Measurements from ENCODE around the gene SLC7A6. TPM values are rescaled to one million over a fixed set of nuclear protein-coding genes. Genes with fewer than 3 reads are reported as not detected.

The SLC7A6 gene
- total and polyA plus RNA-seq, 3 experiments from 2014 or later, result 18.7 to 94.9 (median 91.2) TPM

DNA sequence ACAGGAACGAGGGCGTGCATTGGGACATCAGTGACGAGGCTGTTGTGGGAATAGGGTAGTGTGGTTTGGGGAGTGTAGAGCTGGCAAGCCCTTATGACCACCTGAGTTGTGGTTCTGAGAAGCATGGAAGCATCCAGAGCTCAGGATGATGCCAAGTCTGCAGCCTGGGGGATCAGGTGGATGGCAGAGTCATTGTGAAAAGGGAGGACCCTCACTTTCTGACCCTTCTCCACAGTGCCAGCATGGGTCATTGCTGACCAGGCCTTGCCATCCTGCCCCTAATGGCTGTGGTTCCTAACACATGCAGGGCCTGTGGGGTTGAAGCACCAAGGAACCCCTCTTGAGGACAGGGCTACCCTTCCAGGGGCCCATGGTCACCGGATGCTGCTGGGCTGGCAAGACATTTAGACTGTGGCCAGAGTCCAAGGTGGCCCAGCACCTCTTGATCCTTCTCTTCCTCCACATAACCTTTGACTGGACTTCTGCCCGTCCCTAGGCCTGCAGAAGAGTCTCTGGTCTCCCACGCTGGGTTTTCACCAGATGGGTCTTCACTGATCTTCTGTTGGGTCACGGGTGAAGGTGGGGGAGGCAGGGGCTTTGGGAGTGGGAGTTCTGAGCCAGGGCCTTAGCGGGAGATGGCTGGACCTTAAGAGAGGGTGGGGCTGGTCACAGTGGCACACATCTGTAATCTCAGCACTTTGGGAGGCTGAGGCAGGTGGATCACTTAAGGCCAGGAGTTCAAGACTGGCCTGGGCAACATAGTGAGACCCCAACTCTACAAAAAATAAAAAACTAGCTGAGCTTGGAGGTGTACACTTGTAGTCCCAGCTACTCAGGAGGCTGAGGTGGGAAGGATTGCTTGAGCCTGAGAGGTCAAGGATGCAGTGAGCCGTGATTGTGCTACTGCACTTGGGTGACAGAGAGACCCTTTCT, 21.1 kb upstream of the SLC7A6 start:
- DNase-seq, result no peak
- Histone ChIP-seq H3K4me3 (ENCODE audit: low read length) (no peak overlapping the region), H3K4me1 (ENCODE audit: insufficient read depth, low read length) (peaks cover 35% of the 10 kb centered on the region), H3K9me3 (ENCODE audit: low read length) (no peaks in the 10 kb centered on the region), H3K27ac (ENCODE audit: low read depth, low read length) (no peak overlapping the region), H3K36me3 (ENCODE audit: insufficient read depth, low read length) (no peaks in the 10 kb centered on the region), H3K27me3 (ENCODE audit: insufficient read depth, low read length, poor library complexity, severe bottlenecking) (no peaks in the 10 kb centered on the region)
- Mint-ChIP-seq H3K4me3 (peak overlapping the region; percentile 28 to 98 (median 82)), H3K36me3 (peaks cover 0 to 6% (median 0%) of the 10 kb centered on the region in 3 donors), H3K27ac (peak overlapping the region in 1 of 8 donors; percentile 54), H3K27me3 (no peaks in the 10 kb centered on the region), H3K9me3 (no peaks in the 10 kb centered on the region), H3K4me1 (peaks cover 25 to 52% (median 28%) of the 10 kb centered on the region in 3 donors)
- ChIA-PET CTCF (interaction anchor here (0.7 to 5.5 kb wide), 5 partner anchors 17 to 86 kb away, joined by 3 to 42 read pairs (median 4); partner anchors contain the start of gene SLC7A6), POLR2A (interaction anchor here (0.7 kb wide), 1 partner anchor 359 kb away, joined by 4 read pairs; the partner anchor contains the start of gene NRN1L)

DNA sequence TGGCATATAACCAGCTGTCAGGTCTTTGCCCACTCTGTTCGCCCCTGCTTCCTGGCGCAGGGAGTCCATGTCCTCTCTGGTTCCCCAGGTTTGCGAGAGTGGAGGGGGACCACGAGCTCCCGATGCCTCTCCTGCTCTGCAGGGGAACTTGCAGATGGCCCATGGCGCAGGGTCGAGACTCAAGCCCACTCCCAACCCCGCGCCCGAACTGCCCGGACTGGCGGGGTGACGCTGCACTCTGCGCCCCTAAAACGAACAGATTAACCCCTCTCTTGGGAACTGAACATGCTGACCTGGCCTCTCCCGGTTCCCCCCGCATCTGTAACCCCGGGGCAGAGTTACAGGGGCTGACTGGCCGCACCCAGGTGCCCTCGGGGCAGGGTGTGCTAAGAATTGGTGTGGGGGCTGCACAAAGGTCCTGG, 19.8 kb upstream of the SLC7A6 start:
- peak overlapping the region; percentile 47 for H3K27ac ChIP-seq (ENCODE audit: low read depth, low read length)
- ChIA-PET POLR2A (interaction anchor here (0.7 to 1.7 kb wide), 6 partner anchors 17 to 1399 kb away, joined by 3 to 6 read pairs (median 4); partner anchors contain the start of genes NFATC3 and SLC7A6), CTCF (interaction anchor here (1.9 to 5.5 kb wide), 3 partner anchors 16 to 84 kb away, joined by 8 to 42 read pairs (median 18); partner anchors contain the start of gene SLC7A6)
- Mint-ChIP-seq H3K27ac (peak overlapping the region in 5 of 8 donors; percentile 72 to 90 (median 86)), H3K4me1 (peaks cover 19 to 44% (median 23%) of the 10 kb centered on the region in 3 donors), H3K36me3 (peaks cover 0 to 13% (median 0%) of the 10 kb centered on the region in 3 donors), H3K9me3 (no peaks in the 10 kb centered on the region), H3K27me3 (no peaks in the 10 kb centered on the region), H3K4me3 (peak overlapping the region; percentile 97 to 99 (median 98))
- peaks cover 23% of the 10 kb centered on the region for H3K4me1 ChIP-seq (ENCODE audit: insufficient read depth, low read length)
- H3K4me3 ChIP-seq (ENCODE audit: low read length), result peak overlapping the region; percentile 98
- H3K36me3 ChIP-seq (ENCODE audit: insufficient read depth, low read length), result no peaks in the 10 kb centered on the region
- DNase-seq, result no peak
- no peaks in the 10 kb centered on the region for H3K27me3 ChIP-seq (ENCODE audit: insufficient read depth, low read length, poor library complexity, severe bottlenecking)
- H3K9me3 ChIP-seq (ENCODE audit: low read length), result no peaks in the 10 kb centered on the region

DNA sequence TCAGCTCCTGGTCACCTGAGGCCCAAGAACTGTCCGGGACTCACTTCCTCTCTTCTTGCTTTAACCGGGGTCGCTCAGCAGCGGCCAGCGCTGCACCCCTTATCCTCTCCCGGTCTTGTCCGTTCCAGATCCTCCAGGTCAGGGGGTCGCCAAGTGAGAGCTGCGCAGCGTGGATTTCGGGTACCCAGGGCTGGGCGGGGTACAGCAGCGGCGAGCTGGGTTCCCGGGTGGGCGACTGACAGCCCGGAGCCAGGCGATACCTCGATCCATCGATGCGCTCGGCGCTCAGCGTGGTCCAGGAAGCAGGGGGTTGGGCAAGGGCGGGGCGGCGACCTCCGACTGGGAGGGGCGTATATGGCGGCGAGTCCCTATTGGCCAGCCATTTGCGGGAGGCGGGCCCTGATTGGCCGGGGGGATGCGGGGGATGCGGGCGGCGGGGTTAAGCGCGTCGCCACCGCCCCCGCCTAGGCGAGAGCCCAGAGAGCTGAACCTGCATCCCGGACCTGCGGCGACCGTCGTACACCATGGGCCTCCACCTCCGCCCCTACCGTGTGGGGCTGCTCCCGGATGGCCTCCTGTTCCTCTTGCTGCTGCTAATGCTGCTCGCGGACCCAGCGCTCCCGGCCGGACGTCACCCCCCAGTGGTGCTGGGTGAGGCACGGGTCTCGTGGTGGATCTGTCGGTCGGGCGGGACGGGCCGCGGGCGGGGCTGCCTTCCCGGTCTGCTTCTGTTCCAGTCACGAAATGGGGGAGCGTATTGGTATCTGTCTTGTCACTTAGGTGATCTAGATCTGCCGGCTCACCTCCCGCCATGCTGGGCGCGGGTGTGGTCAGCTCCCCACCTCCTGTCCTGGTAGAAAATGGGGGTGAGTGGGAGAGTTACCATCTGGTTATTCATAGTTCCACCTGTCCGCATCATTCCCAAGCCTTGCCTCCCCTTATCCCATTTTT, 19.1 kb upstream of the SLC7A6 start, which contains the start of gene PLA2G15:
PLA2G15 (plus strand) TSS at position 471 of the 951 bp plus-strand sequence; CDS start at position 525, 54 bp downstream.
- no peaks in the 10 kb centered on the region for H3K27me3 ChIP-seq (ENCODE audit: insufficient read depth, low read length, poor library complexity, severe bottlenecking)
- peaks cover 0 to 17% (median 0%) of the 10 kb centered on the region in 3 donors for H3K36me3 Mint-ChIP-seq
- no peaks in the 10 kb centered on the region for H3K36me3 ChIP-seq (ENCODE audit: insufficient read depth, low read length)
- H3K4me1 ChIP-seq (ENCODE audit: insufficient read depth, low read length), result peaks cover 19% of the 10 kb centered on the region
- peaks cover 19 to 38% (median 21%) of the 10 kb centered on the region in 3 donors for H3K4me1 Mint-ChIP-seq
- peak within 1 kb of the TSS; percentile 98 for H3K4me3 ChIP-seq (ENCODE audit: low read length)
- H3K9me3 Mint-ChIP-seq, result no peaks in the 10 kb centered on the region
- POLR2A ChIA-PET, result interaction anchor here (0.6 to 1.7 kb wide), 8 partner anchors 10 to 1399 kb away, joined by 3 to 6 read pairs (median 4); partner anchors contain the start of genes ESRP2, NFATC3 and SLC7A6
- peak within 1 kb of the TSS; percentile 57 for H3K27ac ChIP-seq (ENCODE audit: low read depth, low read length)
- CTCF ChIA-PET, result interaction anchor here (1.4 to 5.5 kb wide), 4 partner anchors 8 to 84 kb away, joined by 3 to 42 read pairs (median 13); partner anchors contain the start of gene SLC7A6
- no peaks in the 10 kb centered on the region for H3K27me3 Mint-ChIP-seq
- H3K4me3 Mint-ChIP-seq, result peak within 1 kb of the TSS; percentile 97 to 99 (median 98)
- no peaks in the 10 kb centered on the region for H3K9me3 ChIP-seq (ENCODE audit: low read length)
- peak; percentile 93 to 97 (median 95) for DNase-seq
- H3K27ac Mint-ChIP-seq, result peak within 1 kb of the TSS in 7 of 8 donors; percentile 72 to 90 (median 85)

DNA sequence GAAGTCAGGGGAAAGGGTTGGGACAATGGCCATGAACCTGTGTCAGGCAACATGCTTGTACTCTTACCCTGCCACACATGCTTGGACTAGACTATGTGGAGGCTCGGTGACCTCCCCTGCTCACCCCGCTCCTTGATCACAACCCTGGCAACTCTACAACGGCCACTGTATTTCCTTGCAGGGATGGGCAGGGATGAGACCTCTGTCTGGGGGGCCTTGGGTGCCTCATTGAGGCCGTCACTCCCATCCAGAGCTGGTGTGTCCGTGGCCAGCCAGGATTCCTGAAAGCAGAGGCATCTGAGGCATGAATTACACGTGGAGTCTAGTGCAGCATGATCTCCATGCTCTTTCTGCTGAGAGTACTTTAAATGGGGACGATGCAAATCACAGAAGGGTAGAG, 18.2 kb upstream of the SLC7A6 start:
- Histone ChIP-seq H3K27ac (ENCODE audit: low read depth, low read length) (no peak overlapping the region), H3K36me3 (ENCODE audit: insufficient read depth, low read length) (no peaks in the 10 kb centered on the region), H3K4me1 (ENCODE audit: insufficient read depth, low read length) (peaks cover 19% of the 10 kb centered on the region), H3K9me3 (ENCODE audit: low read length) (no peaks in the 10 kb centered on the region), H3K27me3 (ENCODE audit: insufficient read depth, low read length, poor library complexity, severe bottlenecking) (no peaks in the 10 kb centered on the region), H3K4me3 (ENCODE audit: low read length) (peak overlapping the region; percentile 98)
- ChIA-PET CTCF (interaction anchor here (1.4 to 5.5 kb wide), 4 partner anchors 9 to 83 kb away, joined by 3 to 42 read pairs (median 13); partner anchors contain the start of gene SLC7A6), POLR2A (interaction anchor here (0.9 kb wide), 1 partner anchor 11 kb away, joined by 4 read pairs; the partner anchor contains the start of gene ESRP2)
- DNase-seq, result no peak
- Mint-ChIP-seq H3K4me3 (peak overlapping the region; percentile 97 to 99 (median 98)), H3K9me3 (no peaks in the 10 kb centered on the region), H3K4me1 (peaks cover 19 to 38% (median 23%) of the 10 kb centered on the region in 3 donors), H3K27me3 (no peaks in the 10 kb centered on the region), H3K36me3 (peaks cover 0 to 22% (median 2%) of the 10 kb centered on the region in 3 donors), H3K27ac (peak overlapping the region in 5 of 8 donors; percentile 35 to 72 (median 54))

DNA sequence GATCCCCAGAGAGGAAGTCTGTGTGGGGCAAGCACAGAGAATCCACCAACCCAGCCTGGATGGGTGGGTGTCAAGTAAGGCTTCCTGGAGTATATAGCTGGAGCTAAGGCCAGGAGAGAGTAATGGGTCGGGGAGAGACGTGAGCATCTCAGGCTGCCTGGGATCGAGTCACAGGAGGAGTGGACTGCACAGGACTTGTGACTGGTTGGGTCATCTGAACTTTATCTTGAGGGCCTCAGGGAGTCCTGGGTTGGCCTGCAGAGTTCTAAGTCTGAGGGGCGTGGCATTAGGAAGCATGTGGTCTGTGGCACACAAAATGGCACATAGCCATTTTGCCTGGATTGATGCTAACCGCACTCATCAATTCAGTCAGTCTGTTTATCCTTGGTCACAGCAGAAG, 17.7 kb upstream of the SLC7A6 start:
- H3K4me3 ChIP-seq (ENCODE audit: low read length), result no peak overlapping the region
- H3K27me3 ChIP-seq (ENCODE audit: insufficient read depth, low read length, poor library complexity, severe bottlenecking), result no peaks in the 10 kb centered on the region
- peaks cover 19 to 38% (median 23%) of the 10 kb centered on the region in 3 donors for H3K4me1 Mint-ChIP-seq
- ChIA-PET POLR2A (no interaction called here), CTCF (interaction anchor here (1.4 to 5.5 kb wide), 3 partner anchors 9 to 82 kb away, joined by 3 to 42 read pairs (median 18); no protein-coding TSS in a partner anchor)
- no peak overlapping the region for H3K27ac ChIP-seq (ENCODE audit: low read depth, low read length)
- H3K4me1 ChIP-seq (ENCODE audit: insufficient read depth, low read length), result peaks cover 19% of the 10 kb centered on the region
- peak overlapping the region in 6 of 7 donors; percentile 97 to 99 (median 98) for H3K4me3 Mint-ChIP-seq
- H3K27ac Mint-ChIP-seq, result peak overlapping the region in 2 of 8 donors; percentile 42 to 72
- peaks cover 0 to 24% (median 2%) of the 10 kb centered on the region in 3 donors for H3K36me3 Mint-ChIP-seq
- H3K27me3 Mint-ChIP-seq, result no peaks in the 10 kb centered on the region
- no peaks in the 10 kb centered on the region for H3K9me3 ChIP-seq (ENCODE audit: low read length)
- no peaks in the 10 kb centered on the region for H3K9me3 Mint-ChIP-seq
- DNase-seq, result no peak
- H3K36me3 ChIP-seq (ENCODE audit: insufficient read depth, low read length), result no peaks in the 10 kb centered on the region

DNA sequence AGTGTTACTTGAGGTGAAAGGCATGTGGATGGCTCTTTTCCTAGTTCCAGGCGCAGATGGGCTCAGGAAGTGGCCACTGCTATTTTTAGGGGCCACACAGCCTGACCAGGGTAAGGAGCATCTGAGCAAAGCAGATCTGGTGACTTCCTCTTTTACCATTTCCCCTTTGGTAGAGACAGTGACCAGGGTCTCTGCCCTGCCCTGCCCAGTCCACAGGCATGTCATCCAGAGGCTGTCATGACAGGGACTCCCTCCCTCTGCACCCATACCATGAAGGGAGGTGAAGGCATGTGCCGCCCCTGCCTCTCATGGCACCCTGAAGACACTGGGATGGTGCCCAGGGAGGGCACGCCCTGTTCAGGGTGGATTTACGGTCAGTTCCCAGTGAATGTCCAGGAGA, 16.9 kb upstream of the SLC7A6 start:
- peak overlapping the region in 1 of 8 donors; percentile 66 for H3K27ac Mint-ChIP-seq
- Histone ChIP-seq H3K4me3 (ENCODE audit: low read length) (no peak overlapping the region), H3K27me3 (ENCODE audit: insufficient read depth, low read length, poor library complexity, severe bottlenecking) (no peaks in the 10 kb centered on the region), H3K9me3 (ENCODE audit: low read length) (no peaks in the 10 kb centered on the region), H3K4me1 (ENCODE audit: insufficient read depth, low read length) (peaks cover 19% of the 10 kb centered on the region), H3K27ac (ENCODE audit: low read depth, low read length) (no peak overlapping the region), H3K36me3 (ENCODE audit: insufficient read depth, low read length) (no peaks in the 10 kb centered on the region)
- ChIA-PET CTCF (interaction anchor here (1.1 to 5.5 kb wide), 2 partner anchors 13 to 82 kb away, joined by 4 to 42 read pairs; no protein-coding TSS in a partner anchor), POLR2A (no interaction called here)
- H3K4me1 Mint-ChIP-seq, result peaks cover 19 to 38% (median 25%) of the 10 kb centered on the region in 3 donors
- no peaks in the 10 kb centered on the region for H3K9me3 Mint-ChIP-seq
- H3K27me3 Mint-ChIP-seq, result no peaks in the 10 kb centered on the region
- DNase-seq, result no peak
- peaks cover 0 to 29% (median 2%) of the 10 kb centered on the region in 3 donors for H3K36me3 Mint-ChIP-seq
- H3K4me3 Mint-ChIP-seq, result peak overlapping the region in 2 of 7 donors; percentile 64 to 97

DNA sequence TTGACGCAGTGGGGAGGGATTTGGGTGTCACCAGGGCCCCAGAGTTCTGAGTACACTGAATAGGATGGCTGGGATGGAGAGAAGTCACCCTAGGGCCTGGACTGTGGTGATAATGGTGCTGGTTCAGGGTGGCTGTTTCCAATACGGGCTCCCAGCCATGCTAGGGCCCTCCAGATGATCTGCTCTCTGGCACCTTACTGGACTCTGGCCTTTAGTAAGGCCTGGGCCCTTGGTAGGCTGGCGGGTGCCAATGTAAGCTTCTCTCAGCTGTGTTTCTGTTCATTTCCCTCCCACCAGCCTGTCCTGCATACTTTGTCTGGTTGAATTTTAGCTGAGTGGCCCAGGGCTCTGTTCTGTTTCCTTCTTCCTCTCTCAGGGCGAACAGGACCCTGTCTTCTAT, 16.4 kb upstream of the SLC7A6 start:
- POLR2A ChIA-PET, result no interaction called here
- H3K27ac ChIP-seq (ENCODE audit: low read depth, low read length), result no peak overlapping the region
- no peaks in the 10 kb centered on the region for H3K27me3 ChIP-seq (ENCODE audit: insufficient read depth, low read length, poor library complexity, severe bottlenecking)
- Mint-ChIP-seq H3K4me3 (peak overlapping the region in 3 of 7 donors; percentile 25 to 59 (median 40)), H3K27me3 (no peaks in the 10 kb centered on the region), H3K27ac (peak overlapping the region in 1 of 8 donors; percentile 78), H3K4me1 (peaks cover 19 to 38% (median 25%) of the 10 kb centered on the region in 3 donors), H3K36me3 (peaks cover 0 to 30% (median 2%) of the 10 kb centered on the region in 3 donors), H3K9me3 (no peaks in the 10 kb centered on the region)
- H3K36me3 ChIP-seq (ENCODE audit: insufficient read depth, low read length), result no peaks in the 10 kb centered on the region
- no peak overlapping the region for H3K4me3 ChIP-seq (ENCODE audit: low read length)
- no peaks in the 10 kb centered on the region for H3K9me3 ChIP-seq (ENCODE audit: low read length)
- CTCF ChIA-PET, result interaction anchor here (0.7 to 1.5 kb wide), 3 partner anchors 14 to 81 kb away, joined by 3 to 6 read pairs (median 4); no protein-coding TSS in a partner anchor
- no peak for DNase-seq
- peaks cover 19% of the 10 kb centered on the region for H3K4me1 ChIP-seq (ENCODE audit: insufficient read depth, low read length)

Measured in CD8-positive, alpha-beta memory T cell (primary cell).